HUES48 (cell line): ENCODE data around the gene DNAL4.

Source experiments
- H3K27ac ChIP-seq: one replicate; pipeline ENCODE4 v1.7.0; 2013; ENCODE audit warnings: low read depth, low read length, inconsistent platforms
- H3K27me3 ChIP-seq: 2 replicates; pipeline ENCODE4 v1.6.1; 2013; ENCODE audit warnings: mild to moderate bottlenecking, low read length; ENCODE audit not compliant: control insufficient read depth, insufficient read depth
- H3K36me3 ChIP-seq: 2 replicates; pipeline ENCODE4 v1.6.1; 2013; ENCODE audit warnings: low read length; ENCODE audit not compliant: control insufficient read depth, insufficient read depth
- H3K4me1 ChIP-seq: 2 replicates; pipeline ENCODE4 v1.6.1; 2013; ENCODE audit warnings: mild to moderate bottlenecking, low read length; ENCODE audit not compliant: control insufficient read depth, insufficient read depth
- H3K4me3 ChIP-seq: 2 replicates; pipeline ENCODE4 v1.5.1; 2013; ENCODE audit warnings: mild to moderate bottlenecking, low read depth, low read length
- H3K9ac ChIP-seq: 2 replicates; pipeline ENCODE4 v1.6.1; 2013; ENCODE audit warnings: mild to moderate bottlenecking, low read depth, low read length, moderate library complexity
- H3K9me3 ChIP-seq: 2 replicates; pipeline ENCODE4 v1.6.1; 2013; ENCODE audit warnings: low read length; ENCODE audit not compliant: control insufficient read depth, insufficient read depth

DNAL4 gene

DNA sequence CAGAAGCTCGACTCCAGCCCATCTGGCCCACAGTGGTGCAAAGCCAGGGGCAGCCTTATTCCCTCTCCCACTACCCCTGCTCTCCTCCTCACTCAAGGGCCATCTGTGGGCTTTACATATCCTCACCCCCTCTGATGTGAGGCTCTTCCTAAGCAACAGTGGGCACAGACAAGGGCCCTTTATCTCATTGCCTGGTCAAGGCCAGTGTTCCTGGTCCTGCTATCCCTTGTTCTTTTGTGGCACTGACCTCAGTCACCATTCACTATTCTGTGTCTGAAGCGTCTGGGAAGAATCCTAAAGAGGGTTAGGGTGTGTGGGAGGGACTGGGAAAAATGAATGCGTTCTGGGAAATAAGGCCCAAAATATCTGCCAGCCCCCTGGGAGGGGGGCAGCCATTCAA is 7.3 kb downstream of the DNAL4 start:
- H3K9me3 ChIP-seq = no peaks in the 10 kb centered on the region
- no peaks in the 10 kb centered on the region for H3K27me3 ChIP-seq
- H3K4me3 ChIP-seq = no peak overlapping the region
- no peaks in the 10 kb centered on the region for H3K4me1 ChIP-seq
- no peaks in the 10 kb centered on the region for H3K36me3 ChIP-seq
- H3K27ac ChIP-seq = no peak overlapping the region
- no peak overlapping the region for H3K9ac ChIP-seq

DNA sequence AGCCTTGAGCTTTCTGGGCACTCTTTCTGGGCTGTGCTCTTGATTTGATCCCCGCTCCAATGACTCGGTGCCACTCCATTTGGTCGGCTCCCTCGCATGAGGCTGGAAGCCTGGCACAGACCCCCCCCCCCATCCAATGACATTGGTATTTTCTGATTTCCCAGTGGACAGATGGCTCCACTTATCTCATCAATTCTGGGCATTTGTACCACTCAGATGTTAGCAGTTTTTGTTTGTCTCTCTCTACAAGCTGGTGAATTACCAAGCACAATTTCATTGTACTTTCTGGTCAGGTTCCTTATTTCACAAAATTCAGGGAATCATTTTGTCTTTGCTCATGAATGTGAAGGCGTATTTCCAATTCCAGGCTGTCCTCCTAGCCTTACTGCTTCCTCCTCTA is 9.1 kb downstream of the DNAL4 start:
- no peaks in the 10 kb centered on the region for H3K36me3 ChIP-seq
- no peaks in the 10 kb centered on the region for H3K4me1 ChIP-seq
- no peak overlapping the region for H3K27ac ChIP-seq
- no peaks in the 10 kb centered on the region for H3K9me3 ChIP-seq
- H3K27me3 ChIP-seq = no peaks in the 10 kb centered on the region
- H3K4me3 ChIP-seq = no peak overlapping the region
- no peak overlapping the region for H3K9ac ChIP-seq

DNA sequence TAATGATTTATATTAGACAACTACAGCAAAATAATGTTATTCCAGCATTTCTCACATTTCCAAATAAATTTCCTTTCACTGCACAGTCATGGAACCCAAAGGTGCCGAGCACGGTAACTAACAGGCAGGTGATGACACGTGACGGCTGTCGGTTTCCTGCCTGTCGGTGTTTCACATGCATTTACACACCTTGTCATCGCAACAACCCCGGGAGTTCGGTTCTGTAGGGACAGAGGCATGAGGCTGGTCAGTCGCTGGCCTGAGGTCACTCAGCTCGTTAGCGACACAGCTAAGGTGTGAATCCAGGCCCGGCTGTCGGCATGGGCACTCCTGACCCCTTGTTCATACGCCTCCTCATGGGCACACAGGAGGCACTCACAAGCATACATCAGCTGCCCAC is 9.9 kb downstream of the DNAL4 start:
- H3K27me3 ChIP-seq = no peaks in the 10 kb centered on the region
- H3K27ac ChIP-seq = no peak overlapping the region
- H3K4me3 ChIP-seq = no peak overlapping the region
- H3K9me3 ChIP-seq = no peaks in the 10 kb centered on the region
- H3K9ac ChIP-seq = no peak overlapping the region
- no peaks in the 10 kb centered on the region for H3K36me3 ChIP-seq
- H3K4me1 ChIP-seq = no peaks in the 10 kb centered on the region

DNA sequence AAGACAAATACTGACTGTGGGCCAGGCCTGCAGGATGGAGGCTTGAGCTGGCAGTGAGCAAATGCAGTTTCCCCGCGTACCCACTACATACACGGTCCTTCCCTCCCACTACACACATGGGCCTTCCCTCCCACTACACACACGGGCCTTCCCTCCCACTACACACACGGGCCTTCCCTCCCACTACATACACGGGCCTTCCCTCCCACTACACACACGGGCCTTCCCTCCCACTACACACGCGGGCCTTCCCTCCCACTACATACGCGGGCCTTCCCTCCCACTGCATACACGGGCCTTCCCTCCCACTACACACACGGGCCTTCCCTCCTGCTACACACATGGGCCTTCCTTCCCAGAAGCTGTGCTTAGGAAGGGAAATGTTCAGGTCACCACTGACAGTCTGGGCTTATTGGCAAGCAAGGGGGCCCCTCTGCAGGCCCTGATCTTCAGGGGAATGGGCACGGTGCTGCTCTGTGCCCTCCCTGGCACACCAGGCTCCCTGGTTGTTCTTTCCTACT is 10.8 kb downstream of the DNAL4 start:
- no peak overlapping the region for H3K9ac ChIP-seq
- no peak overlapping the region for H3K4me3 ChIP-seq
- H3K4me1 ChIP-seq = no peaks in the 10 kb centered on the region
- H3K27me3 ChIP-seq = no peaks in the 10 kb centered on the region
- no peaks in the 10 kb centered on the region for H3K36me3 ChIP-seq
- H3K27ac ChIP-seq = no peak overlapping the region
- H3K9me3 ChIP-seq = no peaks in the 10 kb centered on the region

DNA sequence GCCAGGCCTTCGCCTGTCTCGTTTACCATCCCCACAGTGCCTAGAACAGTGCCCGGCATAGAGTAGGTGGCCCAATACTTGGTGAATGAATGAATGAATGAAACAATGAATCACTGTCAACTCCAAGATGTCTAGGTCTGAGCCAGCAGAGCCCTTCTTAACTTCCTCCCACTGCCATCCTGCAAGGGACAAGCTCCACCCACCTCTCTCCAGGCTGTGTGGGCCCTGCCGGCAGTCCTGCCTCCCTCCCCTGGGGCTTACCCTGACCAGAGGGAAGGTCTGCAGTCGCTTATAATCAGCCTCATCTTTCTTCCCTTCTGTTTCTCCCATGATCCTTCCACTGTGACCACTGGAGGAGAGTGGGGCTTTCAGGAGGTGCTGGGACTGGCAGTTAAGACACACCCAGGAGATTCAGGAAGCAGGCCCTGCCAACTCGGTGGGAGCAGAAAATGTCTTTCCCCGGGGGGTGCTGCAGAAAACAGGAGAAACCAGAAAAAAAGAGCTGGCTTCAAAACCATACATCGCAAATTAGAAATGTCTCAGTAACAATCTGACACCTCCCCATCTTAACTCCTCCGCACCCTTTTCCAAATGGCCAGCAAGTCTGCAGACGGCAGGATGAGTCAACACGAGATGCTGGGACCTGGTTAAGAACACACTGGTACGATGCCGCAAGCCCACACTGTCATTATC is 11.4 kb downstream of the DNAL4 start:
- no peak overlapping the region for H3K4me3 ChIP-seq
- H3K27me3 ChIP-seq = no peaks in the 10 kb centered on the region
- H3K9me3 ChIP-seq = no peaks in the 10 kb centered on the region
- H3K27ac ChIP-seq = no peak overlapping the region
- no peaks in the 10 kb centered on the region for H3K4me1 ChIP-seq
- no peaks in the 10 kb centered on the region for H3K36me3 ChIP-seq
- no peak overlapping the region for H3K9ac ChIP-seq

DNA sequence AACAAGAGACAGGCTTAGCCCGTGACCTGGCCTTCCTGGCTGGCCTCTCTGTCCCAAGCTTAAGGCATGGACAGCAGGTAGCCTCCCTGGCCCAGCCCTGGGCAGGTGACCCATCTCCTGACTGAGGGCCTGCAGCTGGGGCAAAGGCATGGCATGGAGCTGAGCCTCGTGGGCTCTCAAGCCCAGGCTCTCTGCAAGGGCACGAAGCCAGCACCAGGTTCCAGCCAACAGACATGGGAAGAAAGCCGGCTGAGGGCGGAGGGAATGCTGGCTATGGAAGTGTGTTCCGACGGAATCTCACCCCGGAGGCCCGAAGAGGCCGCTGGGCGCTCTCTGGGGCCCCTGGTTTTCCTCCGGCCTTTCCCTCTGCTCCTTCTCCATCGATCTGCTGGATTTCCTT is 12.9 kb downstream of the DNAL4 start:
- Histone ChIP-seq H3K4me1 (no peaks in the 10 kb centered on the region), H3K9ac (no peak overlapping the region), H3K9me3 (no peaks in the 10 kb centered on the region), H3K27ac (no peak overlapping the region), H3K36me3 (no peaks in the 10 kb centered on the region), H3K27me3 (no peaks in the 10 kb centered on the region), H3K4me3 (no peak overlapping the region)

DNA sequence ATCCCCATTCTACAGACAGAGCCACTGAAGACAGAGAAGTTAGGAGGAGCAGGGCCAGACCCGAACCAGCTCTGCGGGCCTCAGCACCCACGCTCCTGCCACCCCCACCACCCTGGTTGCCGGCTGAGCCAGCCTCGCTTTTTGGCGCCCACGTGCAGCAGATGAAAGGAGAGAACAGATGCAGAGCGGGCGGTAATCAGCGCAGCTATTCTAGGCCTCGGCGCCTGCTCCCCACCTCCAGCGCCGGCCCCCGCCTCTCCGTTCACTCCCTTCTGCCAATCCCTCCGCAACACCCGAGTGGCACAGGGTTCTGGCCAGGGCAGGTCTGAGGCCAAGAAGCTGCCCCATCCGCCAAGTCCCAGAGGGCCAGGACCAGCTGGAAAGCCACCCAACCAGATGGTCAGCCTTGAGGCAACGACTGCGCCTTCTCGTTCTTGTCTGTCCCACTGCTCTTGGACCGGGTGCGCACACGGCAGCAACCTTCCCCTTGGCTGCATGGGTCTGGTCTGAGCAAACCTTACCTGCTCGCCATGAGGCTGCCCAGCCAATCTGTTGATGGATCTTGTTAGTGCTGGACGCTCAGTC is 16.8 kb downstream of the DNAL4 start:
- no peaks in the 10 kb centered on the region for H3K36me3 ChIP-seq
- H3K27me3 ChIP-seq = no peaks in the 10 kb centered on the region
- no peak overlapping the region for H3K27ac ChIP-seq
- no peaks in the 10 kb centered on the region for H3K4me1 ChIP-seq
- no peaks in the 10 kb centered on the region for H3K9me3 ChIP-seq
- H3K9ac ChIP-seq = no peak overlapping the region
- H3K4me3 ChIP-seq = no peak overlapping the region

DNA sequence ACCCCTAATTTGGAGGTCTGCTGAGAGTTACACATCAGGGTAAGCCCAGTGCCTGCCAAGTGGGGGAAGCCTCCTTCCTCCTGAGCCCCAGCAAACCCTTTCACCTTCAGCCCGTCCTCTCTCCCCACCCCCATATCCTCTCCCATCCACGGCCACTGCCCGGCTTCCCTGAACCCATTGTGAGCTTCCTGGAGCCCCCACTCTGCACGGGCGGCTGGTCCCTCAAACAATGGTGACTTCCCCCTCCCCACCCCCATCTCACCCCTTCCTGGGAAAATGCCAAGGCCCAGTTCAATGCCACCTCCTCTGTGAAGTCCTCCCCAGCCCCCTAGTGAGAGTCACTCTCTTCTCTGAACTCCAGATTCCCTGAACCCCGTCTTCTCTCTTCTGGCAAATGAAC is 17.9 kb downstream of the DNAL4 start:
- H3K9me3 ChIP-seq = no peaks in the 10 kb centered on the region
- H3K27ac ChIP-seq = no peak overlapping the region
- H3K27me3 ChIP-seq = no peaks in the 10 kb centered on the region
- no peaks in the 10 kb centered on the region for H3K36me3 ChIP-seq
- H3K4me1 ChIP-seq = no peaks in the 10 kb centered on the region
- no peak overlapping the region for H3K4me3 ChIP-seq
- no peak overlapping the region for H3K9ac ChIP-seq

DNA sequence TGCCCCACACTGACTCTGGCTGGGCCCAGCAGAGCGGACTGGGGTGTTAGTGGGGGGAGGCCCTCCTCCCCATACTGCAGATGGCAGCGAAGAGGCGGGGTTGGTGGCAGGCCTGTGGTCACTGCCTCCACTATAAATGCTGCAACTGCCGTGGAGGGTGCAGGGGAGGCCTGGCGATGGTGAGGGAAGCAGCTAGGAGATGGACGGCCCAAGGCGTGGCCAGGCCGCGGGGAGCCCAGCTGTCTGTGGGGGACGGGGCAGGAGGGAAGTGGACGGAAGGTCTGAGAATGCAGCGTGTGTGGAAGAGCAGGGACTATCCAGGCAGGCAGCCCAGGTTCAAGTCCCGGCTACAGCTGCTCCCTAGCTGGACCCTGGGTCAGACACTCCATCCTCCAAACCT is 18.3 kb downstream of the DNAL4 start:
- H3K27ac ChIP-seq = no peak overlapping the region
- H3K9ac ChIP-seq = no peak overlapping the region

DNA sequence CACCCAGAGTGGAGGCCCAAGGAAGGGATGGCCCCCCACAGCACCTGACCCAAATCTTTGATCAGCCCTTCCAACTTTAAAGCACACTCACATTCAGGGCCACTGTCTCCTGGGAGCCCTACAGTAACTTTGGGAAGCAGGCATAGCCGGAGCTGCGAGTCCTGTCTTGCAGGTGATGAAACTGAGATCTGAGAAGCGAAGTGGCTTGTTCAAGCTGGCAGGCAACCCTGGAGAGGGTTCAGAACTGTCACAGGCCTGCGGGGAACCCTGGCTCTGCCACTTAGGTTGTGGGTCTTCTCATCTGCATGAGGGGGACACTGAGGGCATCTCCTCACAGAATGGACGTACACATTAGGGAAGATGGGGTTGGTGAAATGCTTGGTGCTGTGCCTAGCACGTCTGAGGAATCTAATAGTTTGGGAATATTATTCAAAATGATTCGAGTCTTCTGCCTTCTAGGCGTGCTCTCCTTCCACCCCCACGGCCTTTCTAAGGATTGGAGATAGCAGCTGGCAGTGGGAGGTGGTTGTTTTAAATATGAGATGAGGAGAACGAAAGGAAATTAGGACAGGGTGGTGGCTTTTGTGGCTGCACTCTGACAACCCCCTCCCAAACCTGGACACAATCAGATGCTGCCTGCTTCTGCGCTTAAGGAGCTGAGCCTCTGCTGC is 19.3 kb downstream of the DNAL4 start:
- H3K9ac ChIP-seq = no peak overlapping the region
- no peaks in the 10 kb centered on the region for H3K4me1 ChIP-seq
- H3K27me3 ChIP-seq = no peaks in the 10 kb centered on the region
- no peak overlapping the region for H3K27ac ChIP-seq
- H3K4me3 ChIP-seq = no peak overlapping the region
- H3K36me3 ChIP-seq = no peaks in the 10 kb centered on the region
- no peaks in the 10 kb centered on the region for H3K9me3 ChIP-seq

More for the DNA sequence above, 18.3 kb downstream of the DNAL4 start:
- Histone ChIP-seq H3K4me3 (no peak overlapping the region), H3K9me3 (no peaks in the 10 kb centered on the region), H3K36me3 (no peaks in the 10 kb centered on the region), H3K4me1 (no peaks in the 10 kb centered on the region), H3K27me3 (no peaks in the 10 kb centered on the region)

DNA sequence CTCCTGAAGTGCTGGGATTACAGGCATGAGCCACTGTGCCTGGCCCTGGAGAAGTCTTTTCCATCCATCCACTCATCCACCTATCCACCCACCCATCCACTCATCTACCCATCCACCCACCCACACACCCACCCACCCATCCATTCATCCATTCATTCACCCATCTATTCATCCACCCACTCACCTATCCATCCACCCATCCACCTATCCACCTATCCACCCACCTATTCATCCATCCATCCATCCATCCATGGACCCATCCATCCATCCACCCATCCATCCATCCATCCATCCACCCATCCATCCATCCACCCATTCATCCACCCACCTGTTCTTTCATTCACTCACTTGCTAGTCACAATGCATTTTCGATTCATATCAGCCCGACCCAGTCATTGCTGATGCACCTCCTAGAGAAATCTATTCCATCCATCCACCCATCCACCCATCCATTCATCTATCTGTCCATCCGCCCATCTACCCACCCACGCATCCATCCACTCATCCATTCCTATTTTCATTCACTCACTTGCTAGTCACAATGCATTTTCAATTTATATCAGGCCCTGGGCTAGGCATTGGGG is 20.5 kb downstream of the DNAL4 start:
- Histone ChIP-seq H3K4me3 (no peak overlapping the region), H3K9ac (no peak overlapping the region), H3K27me3 (no peaks in the 10 kb centered on the region), H3K27ac (no peak overlapping the region), H3K9me3 (no peaks in the 10 kb centered on the region), H3K4me1 (no peaks in the 10 kb centered on the region), H3K36me3 (no peaks in the 10 kb centered on the region)
